Measurements from ENCODE around the gene VPREB3. TPM values are rescaled to one million over a fixed set of nuclear protein-coding genes. Genes with fewer than 3 reads are reported as not detected.

Gene VPREB3
- total and polyA plus RNA-seq, 10 of the 15 experiments (the other 5 are each of a cell fraction or from before 2014, with no cell fraction given) = 0.75 to 79.5 (median 23.8) TPM

- CTCF ChIA-PET = no interaction called here
These were observed 50.2 kb downstream of the VPREB3 start for GRCh38 chr22:23704062-23704461.

More at GRCh38 chr22:23704062-23704461, 50.2 kb downstream of the VPREB3 start:
- TF ChIP-seq ZBED1 (IDR thresholded peaks at IDR 0.05; ENCODE audit: borderline replicate concordance) (no peak), TCF12 (IDR thresholded peaks at IDR 0.05; ENCODE audit: low read depth, low read length) (no peak), ETV6 (conservative IDR thresholded peaks at IDR 0.05 in 1 of 2, IDR thresholded peaks at IDR 0.05 in 1 of 2; ENCODE audit: borderline replicate concordance in 1 of 2, low read depth in 1 of 2) (no peak), ATF3 (IDR thresholded peaks at IDR 0.05; ENCODE audit: borderline replicate concordance, extremely low read depth, low read depth, low read length) (no peak), SREBF1 (IDR thresholded peaks at IDR 0.05; ENCODE audit: low read length) (no peak), STAT1 (conservative IDR thresholded peaks at IDR 0.05) (no peak), FOXM1 (IDR thresholded peaks at IDR 0.05; ENCODE audit: low read depth, low read length) (no peak)
- DNase-seq (ENCODE audit: low read depth, low spot score) (no peak), FAIRE-seq (no peak), ATAC-seq (no peak)
- no TSS peak for BruUV-seq (replicated peaks)
- no peak overlapping the region for H3K4me3 ChIP-seq
- SMC1A ChIA-PET (ENCODE audit: uncharacterized antibody, unreplicated experiment) = no interaction called here
- H2AFZ ChIP-seq (ENCODE audit: control insufficient read depth, low read depth, low read length) = no peak overlapping the region
- no peak overlapping the region for H3K27ac ChIP-seq (ENCODE audit: control insufficient read depth, insufficient read depth)
- in situ Hi-C loops (cut with MboI) = no loop called here
- no peaks in the 10 kb centered on the region for H3K27me3 ChIP-seq (replicated peaks in 1 of 2; ENCODE audit: control insufficient read depth in 2 of 2, insufficient read depth in 2 of 2, low read length in 1 of 2)
- POLR2A ChIA-PET = no interaction called here
- H3K79me2 ChIP-seq (ENCODE audit: control insufficient read depth, insufficient read depth, low read length) = no peaks in the 10 kb centered on the region
- peaks cover 5 to 36% of the 10 kb centered on the region in 2 experiments for H3K36me3 ChIP-seq (ENCODE audit: control insufficient read depth in 2 of 2, insufficient read depth in 2 of 2, low read length in 1 of 2)
- H3K9ac ChIP-seq (ENCODE audit: control insufficient read depth, insufficient read depth, low read length) = no peak overlapping the region
- WGBS (ENCODE audit: insufficient coverage, insufficient replicate concordance, low lambda C conversion rate, missing lambda C conversion rate) = 86% methylated on average over 5 of the region's 5 CpGs
- H3K9me3 ChIP-seq (replicated peaks; ENCODE audit: control insufficient read depth, insufficient read depth, low read length) = no peaks in the 10 kb centered on the region
- 0 out of 2 replicates have a peak, but pooled peaks cover 8% of the 10 kb centered on the region for H3K4me1 ChIP-seq (ENCODE audit: control insufficient read depth, insufficient read depth, low read length)
- no peaks in the 10 kb centered on the region for H4K20me1 ChIP-seq (ENCODE audit: control insufficient read depth, insufficient read depth)
- H3K4me2 ChIP-seq (ENCODE audit: control insufficient read depth, insufficient read depth) = no peak overlapping the region
- RAD21 ChIA-PET (ENCODE audit: unreplicated experiment) = no interaction called here
- intact Hi-C loops (cut with micrococcal nuclease; ENCODE audit: unreplicated experiment) = no loop called here

Other genes starting within 250 kb of the VPREB3 start
Only the 7 nearest of the 15 such genes appear.
- 1.5 and 5.0 TPM in 2 replicates for gene RGL4, start 63.4 kb downstream of the VPREB3 start, total RNA-seq (2014; rRNA removed)
- gene RGL4, start 63.4 kb downstream of the VPREB3 start, total RNA-seq (2014; rRNA removed; fragmentation: Illumina TruSeq; extraction: Trizol) = 2.1 and 2.7 TPM in 2 replicates
- gene RGL4, start 63.4 kb downstream of the VPREB3 start, total RNA-seq (2021) = 1.7 TPM in 2 replicates
- gene RGL4, start 63.4 kb downstream of the VPREB3 start, polyA plus RNA-seq (2011; rRNA removed) = not detected in 2 replicates
- 0.63 and 1.4 TPM in 2 replicates for gene RGL4, start 63.4 kb downstream of the VPREB3 start, polyA plus RNA-seq (2014; fragmentation: Illumina TruSeq; extraction: Trizol)
- gene RGL4, start 63.4 kb downstream of the VPREB3 start, polyA plus RNA-seq (2014; fragmentation: Nextera tagmentation; extraction: Ambion mirVana) = 1 to 10 TPM; 1.8 to 2.0 TPM
- gene RGL4, start 63.4 kb downstream of the VPREB3 start, polyA plus RNA-seq (2014; rRNA removed) = 2.0 and 3.5 TPM in 2 replicates
- 1 to 10 TPM; 7.6 to 9.0 TPM for gene RGL4, start 63.4 kb downstream of the VPREB3 start, polyA plus RNA-seq (2016; fragmentation: Nextera tagmentation; extraction: Ambion mirVana)
- gene ZNF70, start 3.3 kb downstream of the VPREB3 start, total RNA-seq (2014; rRNA removed) = 1.6 and 1.7 TPM in 2 replicates
- 1.6 and 1.8 TPM in 2 replicates for gene ZNF70, start 3.3 kb downstream of the VPREB3 start, total RNA-seq (2014; rRNA removed; fragmentation: Illumina TruSeq; extraction: Trizol)
- 2.3 and 2.4 TPM in 2 replicates for gene ZNF70, start 3.3 kb downstream of the VPREB3 start, total RNA-seq (2021)
- 0.24 and 0.33 TPM in 2 replicates for gene ZNF70, start 3.3 kb downstream of the VPREB3 start, polyA plus RNA-seq (2011; rRNA removed)
- 1.1 and 1.3 TPM in 2 replicates for gene ZNF70, start 3.3 kb downstream of the VPREB3 start, polyA plus RNA-seq (2014; fragmentation: Illumina TruSeq; extraction: Trizol)
- under 1 TPM; 0.15 to 0.21 TPM for gene ZNF70, start 3.3 kb downstream of the VPREB3 start, polyA plus RNA-seq (2014; fragmentation: Nextera tagmentation; extraction: Ambion mirVana)
- 0.94 and 1.2 TPM in 2 replicates for gene ZNF70, start 3.3 kb downstream of the VPREB3 start, polyA plus RNA-seq (2014; rRNA removed)
- under 1 TPM; 0.69 to 0.76 TPM for gene ZNF70, start 3.3 kb downstream of the VPREB3 start, polyA plus RNA-seq (2016; fragmentation: Nextera tagmentation; extraction: Ambion mirVana)
- gene C22orf15, start 8.6 kb upstream of the VPREB3 start, total RNA-seq (2014; rRNA removed) = 0.16 and 0.40 TPM in 2 replicates
- not detected in 2 replicates for gene C22orf15, start 8.6 kb upstream of the VPREB3 start, total RNA-seq (2014; rRNA removed; fragmentation: Illumina TruSeq; extraction: Trizol)
- 0.40 TPM in 1 of 2 replicates, not detected in the other for gene C22orf15, start 8.6 kb upstream of the VPREB3 start, total RNA-seq (2021)
- gene C22orf15, start 8.6 kb upstream of the VPREB3 start, polyA plus RNA-seq (2011; rRNA removed) = 0.05 TPM in 1 of 2 replicates, not detected in the other
- 0.11 and 0.12 TPM in 2 replicates for gene C22orf15, start 8.6 kb upstream of the VPREB3 start, polyA plus RNA-seq (2014; fragmentation: Illumina TruSeq; extraction: Trizol)
- under 1 TPM in 1 of 2 experiments, not detected in 1; 0.07 TPM for gene C22orf15, start 8.6 kb upstream of the VPREB3 start, polyA plus RNA-seq (2014; fragmentation: Nextera tagmentation; extraction: Ambion mirVana)
- 0.04 and 0.47 TPM in 2 replicates for gene C22orf15, start 8.6 kb upstream of the VPREB3 start, polyA plus RNA-seq (2014; rRNA removed)
- gene C22orf15, start 8.6 kb upstream of the VPREB3 start, polyA plus RNA-seq (2016; fragmentation: Nextera tagmentation; extraction: Ambion mirVana) = under 1 TPM; 0.13 to 0.23 TPM
- 78.0 and 104 TPM in 2 replicates for gene CHCHD10, start 13.5 kb upstream of the VPREB3 start, total RNA-seq (2014; rRNA removed)
- gene CHCHD10, start 13.5 kb upstream of the VPREB3 start, total RNA-seq (2014; rRNA removed; fragmentation: Illumina TruSeq; extraction: Trizol) = 103 and 117 TPM in 2 replicates
- gene CHCHD10, start 13.5 kb upstream of the VPREB3 start, total RNA-seq (2021) = 237 and 241 TPM in 2 replicates
- 23.9 and 34.4 TPM in 2 replicates for gene CHCHD10, start 13.5 kb upstream of the VPREB3 start, polyA plus RNA-seq (2011; rRNA removed)
- gene CHCHD10, start 13.5 kb upstream of the VPREB3 start, polyA plus RNA-seq (2014; fragmentation: Illumina TruSeq; extraction: Trizol) = 27.2 and 126 TPM in 2 replicates
- 100 to 1,000 TPM in 1 of 2 experiments, 10 to 100 TPM in 1; 13.2 to 216 TPM for gene CHCHD10, start 13.5 kb upstream of the VPREB3 start, polyA plus RNA-seq (2014; fragmentation: Nextera tagmentation; extraction: Ambion mirVana)
- gene CHCHD10, start 13.5 kb upstream of the VPREB3 start, polyA plus RNA-seq (2014; rRNA removed) = 129 and 191 TPM in 2 replicates
- gene CHCHD10, start 13.5 kb upstream of the VPREB3 start, polyA plus RNA-seq (2016; fragmentation: Nextera tagmentation; extraction: Ambion mirVana) = 100 to 1,000 TPM; 135 to 202 TPM
- gene MMP11, start 18.4 kb upstream of the VPREB3 start, total RNA-seq (2014; rRNA removed) = 0.60 and 1.0 TPM in 2 replicates
- gene MMP11, start 18.4 kb upstream of the VPREB3 start, total RNA-seq (2014; rRNA removed; fragmentation: Illumina TruSeq; extraction: Trizol) = not detected in 2 replicates
- 0.41 and 0.48 TPM in 2 replicates for gene MMP11, start 18.4 kb upstream of the VPREB3 start, total RNA-seq (2021)
- 0.12 TPM in 1 of 2 replicates, not detected in the other for gene MMP11, start 18.4 kb upstream of the VPREB3 start, polyA plus RNA-seq (2011; rRNA removed)
- 0.03 TPM in 1 of 2 replicates, not detected in the other for gene MMP11, start 18.4 kb upstream of the VPREB3 start, polyA plus RNA-seq (2014; fragmentation: Illumina TruSeq; extraction: Trizol)
- gene MMP11, start 18.4 kb upstream of the VPREB3 start, polyA plus RNA-seq (2014; fragmentation: Nextera tagmentation; extraction: Ambion mirVana) = under 1 TPM in 1 of 2 experiments, not detected in 1; 0.05 TPM
- 0.18 and 1.1 TPM in 2 replicates for gene MMP11, start 18.4 kb upstream of the VPREB3 start, polyA plus RNA-seq (2014; rRNA removed)
- under 1 TPM; 0.20 to 0.48 TPM for gene MMP11, start 18.4 kb upstream of the VPREB3 start, polyA plus RNA-seq (2016; fragmentation: Nextera tagmentation; extraction: Ambion mirVana)
- gene SMARCB1, start 32.5 kb upstream of the VPREB3 start, total RNA-seq (2014; rRNA removed) = 167 and 177 TPM in 2 replicates
- gene SMARCB1, start 32.5 kb upstream of the VPREB3 start, total RNA-seq (2014; rRNA removed; fragmentation: Illumina TruSeq; extraction: Trizol) = 108 and 112 TPM in 2 replicates
- 179 and 185 TPM in 2 replicates for gene SMARCB1, start 32.5 kb upstream of the VPREB3 start, total RNA-seq (2021)
- gene SMARCB1, start 32.5 kb upstream of the VPREB3 start, polyA plus RNA-seq (2011; rRNA removed) = 183 and 187 TPM in 2 replicates
- 130 and 198 TPM in 2 replicates for gene SMARCB1, start 32.5 kb upstream of the VPREB3 start, polyA plus RNA-seq (2014; fragmentation: Illumina TruSeq; extraction: Trizol)
- gene SMARCB1, start 32.5 kb upstream of the VPREB3 start, polyA plus RNA-seq (2014; fragmentation: Nextera tagmentation; extraction: Ambion mirVana) = 10 to 100 TPM in 1 of 2 experiments, 1 to 10 TPM in 1; 9.1 to 17.9 TPM
- 215 and 239 TPM in 2 replicates for gene SMARCB1, start 32.5 kb upstream of the VPREB3 start, polyA plus RNA-seq (2014; rRNA removed)
- 100 to 1,000 TPM; 192 to 207 TPM for gene SMARCB1, start 32.5 kb upstream of the VPREB3 start, polyA plus RNA-seq (2016; fragmentation: Nextera tagmentation; extraction: Ambion mirVana)
- 14.6 and 21.0 TPM in 2 replicates for gene DERL3, start 84.6 kb upstream of the VPREB3 start, total RNA-seq (2014; rRNA removed)
- gene DERL3, start 84.6 kb upstream of the VPREB3 start, total RNA-seq (2014; rRNA removed; fragmentation: Illumina TruSeq; extraction: Trizol) = 8.7 and 9.4 TPM in 2 replicates
- 17.4 and 19.4 TPM in 2 replicates for gene DERL3, start 84.6 kb upstream of the VPREB3 start, total RNA-seq (2021)
- 2.1 and 5.2 TPM in 2 replicates for gene DERL3, start 84.6 kb upstream of the VPREB3 start, polyA plus RNA-seq (2011; rRNA removed)
- gene DERL3, start 84.6 kb upstream of the VPREB3 start, polyA plus RNA-seq (2014; fragmentation: Illumina TruSeq; extraction: Trizol) = 2.3 and 7.4 TPM in 2 replicates
- gene DERL3, start 84.6 kb upstream of the VPREB3 start, polyA plus RNA-seq (2014; fragmentation: Nextera tagmentation; extraction: Ambion mirVana) = 1 to 10 TPM; 4.1 to 6.4 TPM
- 28.1 and 29.7 TPM in 2 replicates for gene DERL3, start 84.6 kb upstream of the VPREB3 start, polyA plus RNA-seq (2014; rRNA removed)
- gene DERL3, start 84.6 kb upstream of the VPREB3 start, polyA plus RNA-seq (2016; fragmentation: Nextera tagmentation; extraction: Ambion mirVana) = 10 to 100 TPM; 49.1 to 52.4 TPM

Measured in GM12878 (cell line).